ENCODE results near the gene PDS5B. TPM values are rescaled to one million over a fixed set of nuclear protein-coding genes. Genes with fewer than 3 reads are reported as not detected.

Gene PDS5B
- total RNA-seq, 2 donors from 2014 or later, result 38.8 to 43.1 TPM

DNA sequence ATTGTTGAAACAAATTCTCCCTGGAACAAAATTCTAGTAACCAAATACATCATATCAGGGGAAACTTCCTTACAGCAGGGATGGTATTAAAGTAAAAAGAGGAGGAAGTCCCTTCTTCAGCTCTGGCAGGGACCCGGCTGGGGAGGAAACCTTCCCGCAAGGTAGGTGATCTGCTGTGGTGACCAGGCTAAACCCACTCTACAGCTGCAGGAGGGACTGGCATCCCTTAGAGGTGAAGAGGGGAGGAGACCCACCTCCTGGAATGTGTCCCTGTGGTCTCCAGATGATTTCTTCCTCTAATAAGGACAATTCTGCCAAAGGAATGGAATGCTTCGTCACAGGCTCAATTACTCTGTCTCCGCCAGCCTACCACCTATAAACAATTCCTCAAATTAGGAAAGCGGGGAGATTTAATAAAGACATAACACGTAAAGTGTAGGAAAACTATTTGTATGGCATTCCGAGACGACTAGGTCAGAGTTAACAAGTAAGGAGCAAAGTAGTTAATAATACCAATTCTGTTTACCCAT, 637 bp upstream of the PDS5B start:
- intact Hi-C loops (cut with DNase I), result loop anchor here (5.0 to 10.0 kb wide), 3 partner anchors 52 to 1149 kb away; no protein-coding TSS in a partner anchor
- no peak for DNase-seq (ENCODE audit: low spot score)

DNA sequence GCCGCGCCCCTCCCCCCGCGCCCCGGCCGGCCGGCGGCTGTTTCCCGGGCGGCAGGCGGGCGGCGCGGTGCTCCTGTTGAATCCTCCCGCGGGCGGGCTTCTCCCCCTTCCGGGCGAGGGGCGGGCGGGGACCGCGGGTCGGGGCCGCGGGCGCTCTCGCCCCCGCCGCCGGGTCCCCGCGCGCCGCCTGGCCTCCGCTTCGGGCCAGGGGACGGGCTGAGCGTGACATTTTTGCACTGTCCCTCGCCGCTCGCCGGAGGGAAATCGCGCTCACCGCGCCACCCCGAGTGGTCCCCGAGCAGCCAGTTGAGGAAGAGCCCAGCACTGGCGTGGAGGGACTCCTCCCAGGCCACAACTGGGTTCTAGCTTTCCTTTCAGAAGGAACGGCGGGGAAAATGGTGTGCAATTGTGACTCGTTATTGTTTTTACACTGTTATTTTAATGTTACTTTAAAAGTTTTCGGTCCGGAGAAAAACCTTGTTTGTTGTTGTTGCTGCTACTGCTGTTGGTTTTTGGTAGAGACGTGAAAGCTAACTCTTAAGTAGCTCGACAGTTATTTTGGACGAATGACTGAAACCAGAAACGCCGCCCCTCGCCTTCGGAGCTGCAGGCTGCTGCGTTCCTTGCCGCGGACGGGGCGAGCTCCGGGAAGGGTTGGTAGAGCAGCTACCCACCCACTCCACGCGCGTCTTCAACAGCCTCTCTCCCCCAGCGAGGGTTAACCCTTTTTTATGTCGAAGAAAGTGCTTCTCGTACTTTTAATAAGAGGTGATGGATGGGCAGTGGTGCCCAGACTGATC, 959 bp downstream of the PDS5B start:
- intact Hi-C loops (cut with DNase I), result loop anchor here (5.0 to 10.0 kb wide), 3 partner anchors 50 to 1148 kb away; no protein-coding TSS in a partner anchor

DNA sequence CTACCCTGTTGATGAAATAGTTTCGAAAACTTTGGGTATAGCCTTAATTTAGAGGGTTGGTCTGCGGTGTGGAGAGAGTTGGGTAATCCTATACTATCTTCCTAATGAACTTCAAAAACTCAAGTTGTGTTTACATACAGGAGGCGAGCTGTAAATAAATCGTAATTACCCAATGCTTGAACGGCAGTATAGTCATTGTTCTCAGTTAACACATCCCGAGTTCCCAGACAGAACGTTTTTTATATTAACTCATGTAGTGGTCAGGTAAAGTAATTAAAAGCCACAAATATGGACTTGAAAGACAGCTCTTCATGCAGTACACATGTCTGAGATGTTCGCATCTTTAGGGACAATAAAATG, 1.5 kb downstream of the PDS5B start:
- no peak for DNase-seq (ENCODE audit: low spot score)
- intact Hi-C loops (cut with DNase I), result loop anchor here (5.0 to 10.0 kb wide), 3 partner anchors 50 to 1147 kb away; no protein-coding TSS in a partner anchor

More for the DNA sequence above, 959 bp downstream of the PDS5B start:
- DNase-seq (ENCODE audit: low spot score), result peak; percentile 91

DNA sequence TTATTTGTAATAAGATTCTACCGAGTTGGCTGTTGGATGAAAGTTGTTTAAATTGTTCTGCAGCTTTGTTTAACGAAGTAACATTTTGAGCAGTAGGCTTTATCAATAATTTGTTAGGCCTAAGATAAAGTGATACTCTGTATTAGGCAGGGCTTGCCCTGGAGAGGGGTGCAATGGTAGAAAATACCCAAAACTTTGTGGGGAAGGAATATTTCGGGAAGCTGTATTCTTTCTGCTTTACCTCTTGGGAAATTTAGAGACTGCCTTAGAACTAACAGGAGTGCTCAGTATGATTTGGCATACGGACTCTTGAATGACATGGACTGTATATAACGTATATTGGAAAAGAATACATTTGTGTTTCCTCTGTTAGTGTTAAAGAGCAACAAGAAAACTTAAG, 2.5 kb downstream of the PDS5B start:
- intact Hi-C loops (cut with DNase I), result loop anchor here (5.0 to 10.0 kb wide), 3 partner anchors 49 to 1146 kb away; no protein-coding TSS in a partner anchor
- DNase-seq (ENCODE audit: low spot score), result no peak

DNA sequence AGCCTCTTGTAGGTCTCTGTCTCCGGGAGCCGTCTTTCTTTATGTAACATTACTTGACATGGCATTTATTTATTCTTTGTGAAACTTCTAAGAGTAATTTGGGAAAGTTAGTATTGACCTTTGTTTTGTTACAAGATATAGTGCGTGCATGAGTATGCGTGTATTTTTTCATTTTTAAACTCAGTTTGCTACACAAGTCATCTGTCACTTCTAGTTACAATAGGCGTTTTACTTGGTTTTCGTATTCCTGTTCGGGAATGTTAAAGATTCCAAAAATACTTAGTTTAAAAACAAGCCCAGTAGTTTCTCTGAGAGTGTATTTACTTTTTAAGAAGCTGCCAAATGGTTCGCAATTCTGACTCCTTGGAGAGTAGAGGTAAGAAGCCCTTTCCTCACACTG, 3.2 kb downstream of the PDS5B start:
- intact Hi-C loops (cut with DNase I), result loop anchor here (5.0 to 10.0 kb wide), 3 partner anchors 48 to 1145 kb away; no protein-coding TSS in a partner anchor
- no peak for DNase-seq (ENCODE audit: low spot score)

DNA sequence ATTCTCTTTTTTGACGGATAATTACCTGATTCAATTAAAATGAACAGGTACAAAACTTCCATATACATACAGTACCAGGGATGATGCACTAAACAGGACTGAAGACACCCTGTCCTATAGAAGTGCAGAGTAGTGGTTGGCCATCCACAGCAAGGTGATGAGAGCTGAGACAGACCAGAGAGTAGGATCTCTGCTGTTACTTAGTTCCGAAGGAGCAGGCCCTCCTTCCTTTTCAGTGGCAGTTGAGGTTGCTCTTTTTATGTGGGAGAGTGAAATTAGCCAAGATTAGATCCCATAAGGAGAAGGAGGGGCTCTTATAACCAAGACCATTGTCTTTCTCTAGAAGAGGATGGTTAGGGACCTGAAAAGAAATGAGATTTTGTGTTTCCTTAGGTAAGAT, 4.0 kb downstream of the PDS5B start:
- DNase-seq (ENCODE audit: low spot score), result no peak
- intact Hi-C loops (cut with DNase I), result no loop called here

DNA sequence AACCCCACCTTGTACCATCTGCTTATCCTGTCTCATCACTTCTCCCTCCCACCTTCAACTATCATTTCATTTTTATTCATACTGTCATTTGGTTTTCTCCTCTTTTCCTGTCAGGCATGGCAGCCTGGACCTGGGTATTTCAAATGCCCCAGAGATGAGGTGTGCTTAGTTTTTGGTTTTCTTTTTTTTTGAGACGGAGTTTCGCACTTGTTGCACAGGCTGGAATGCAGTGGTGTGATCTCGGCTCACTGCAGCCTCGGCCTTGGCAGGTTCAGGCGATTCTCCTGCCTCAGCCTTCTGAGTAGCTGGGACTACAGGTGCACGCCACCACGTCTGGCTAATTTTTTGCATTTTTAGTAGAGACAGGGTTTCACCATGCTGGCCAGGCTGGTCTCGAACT, 5.8 kb downstream of the PDS5B start:
- intact Hi-C loops (cut with DNase I), result no loop called here
- DNase-seq (ENCODE audit: low spot score), result no peak

DNA sequence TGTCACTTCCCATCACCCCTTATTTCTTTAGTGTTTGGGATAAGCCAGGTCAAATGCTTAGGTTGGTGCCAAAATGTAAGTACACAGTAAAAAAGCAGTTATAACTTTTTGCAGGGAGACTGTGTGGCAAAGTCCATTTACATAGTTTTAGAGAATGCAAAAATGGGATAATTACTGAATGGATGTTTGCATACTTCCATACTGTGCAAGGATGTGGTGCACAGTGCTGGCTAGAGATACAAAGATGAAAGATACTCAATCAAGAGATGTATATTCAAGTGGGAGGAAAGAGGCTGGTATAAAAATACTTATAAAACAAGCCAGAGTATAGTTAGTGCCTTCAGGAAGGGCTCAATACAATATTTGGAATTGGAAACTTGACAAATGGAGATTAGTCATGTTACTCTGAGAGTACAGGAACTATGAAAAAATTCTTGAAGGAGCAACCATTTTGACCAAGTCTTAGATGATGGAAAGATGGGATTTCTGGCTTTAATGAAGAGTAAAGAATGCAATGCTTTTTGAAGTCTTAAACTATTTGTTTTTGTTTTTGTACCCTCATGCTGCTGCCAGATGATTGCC, 8.0 kb downstream of the PDS5B start:
- no peak for DNase-seq (ENCODE audit: low spot score)

DNA sequence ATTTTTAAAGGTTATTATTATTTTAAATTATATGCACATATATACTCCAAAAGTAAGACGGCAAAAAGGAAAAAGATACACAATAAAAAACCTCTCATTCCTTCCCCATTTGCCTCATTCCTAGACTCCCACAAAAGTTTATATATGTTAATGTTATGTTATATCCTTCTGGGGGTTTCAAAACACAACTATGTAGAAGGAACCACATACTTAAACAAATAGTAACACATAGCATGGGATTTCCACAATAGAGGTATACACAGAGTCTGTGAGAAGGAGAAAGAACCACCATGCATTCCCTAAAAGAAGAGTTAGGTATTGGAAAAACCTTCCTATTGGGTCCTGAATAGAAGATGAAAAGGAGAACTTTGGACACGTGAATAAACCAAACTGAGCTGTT, 9.1 kb downstream of the PDS5B start:
- intact Hi-C loops (cut with DNase I), result no loop called here
- DNase-seq (ENCODE audit: low spot score), result no peak

More for the DNA sequence above, 8.0 kb downstream of the PDS5B start:
- intact Hi-C loops (cut with DNase I), result no loop called here

DNA sequence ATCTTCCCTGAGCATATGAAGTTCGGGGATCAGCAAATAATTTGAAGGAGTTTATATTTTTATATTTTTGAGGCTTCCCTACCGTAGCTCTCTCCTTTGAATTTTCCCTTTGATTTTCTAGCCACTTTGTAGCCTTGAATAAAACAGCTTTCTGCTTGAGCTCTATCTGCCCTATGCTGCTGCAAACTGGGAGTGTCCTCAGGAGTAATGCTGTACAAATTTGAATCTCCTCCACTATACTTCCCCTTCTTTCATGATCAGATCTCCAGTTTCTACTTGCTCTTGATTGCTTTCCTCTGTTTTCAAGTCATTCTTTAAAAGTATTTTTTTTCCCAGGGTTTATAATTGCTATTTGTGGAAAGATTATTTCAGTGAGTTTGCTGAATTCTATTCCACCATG, 14.6 kb downstream of the PDS5B start:
- DNase-seq (ENCODE audit: low spot score), result no peak
- intact Hi-C loops (cut with DNase I), result no loop called here

DNA sequence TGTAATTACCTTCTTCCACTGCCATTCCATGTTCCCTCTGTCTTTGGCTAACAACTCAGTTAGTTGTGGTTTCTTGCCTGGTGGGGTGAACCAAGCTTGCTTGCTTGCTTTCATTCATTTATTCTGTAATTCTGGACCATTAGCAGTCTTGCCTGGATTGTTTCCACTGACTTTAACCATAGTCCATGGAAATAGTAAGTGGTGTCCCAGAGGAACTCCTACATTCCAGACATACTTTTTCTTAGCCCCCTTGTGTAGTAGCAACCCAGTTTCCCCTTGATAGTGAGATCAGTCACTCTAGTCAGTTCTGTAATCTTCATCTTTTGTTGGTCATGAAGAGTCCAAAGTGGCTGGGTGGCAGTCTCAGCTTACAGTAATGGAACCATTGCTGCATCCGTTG, 23.2 kb downstream of the PDS5B start:
- DNase-seq (ENCODE audit: low spot score), result no peak
- intact Hi-C loops (cut with DNase I), result loop anchor here in 1 of 2 donors (5.0 kb wide), 1 partner anchor 608 kb away; no protein-coding TSS in a partner anchor

DNA sequence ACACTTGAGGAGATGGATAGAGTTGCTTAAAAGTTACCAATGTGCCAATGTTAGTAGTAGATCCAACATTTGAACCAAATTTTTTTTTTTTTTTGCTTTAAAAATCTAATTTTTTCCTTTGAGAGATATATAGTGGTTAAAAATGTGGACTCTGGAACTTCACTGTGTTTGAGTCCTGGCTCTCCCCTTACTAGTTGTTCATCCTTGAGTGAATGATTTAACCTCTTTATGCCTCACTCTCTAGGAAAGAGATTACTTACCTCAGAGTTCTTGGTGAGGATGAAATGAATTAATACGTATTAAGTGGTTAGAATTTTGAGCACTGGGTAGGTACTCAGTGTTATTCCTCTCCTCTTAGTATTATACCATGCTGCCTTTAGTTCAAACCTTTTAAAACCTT, 24.3 kb downstream of the PDS5B start:
- intact Hi-C loops (cut with DNase I), result no loop called here
- no peak for DNase-seq (ENCODE audit: low spot score)

DNA sequence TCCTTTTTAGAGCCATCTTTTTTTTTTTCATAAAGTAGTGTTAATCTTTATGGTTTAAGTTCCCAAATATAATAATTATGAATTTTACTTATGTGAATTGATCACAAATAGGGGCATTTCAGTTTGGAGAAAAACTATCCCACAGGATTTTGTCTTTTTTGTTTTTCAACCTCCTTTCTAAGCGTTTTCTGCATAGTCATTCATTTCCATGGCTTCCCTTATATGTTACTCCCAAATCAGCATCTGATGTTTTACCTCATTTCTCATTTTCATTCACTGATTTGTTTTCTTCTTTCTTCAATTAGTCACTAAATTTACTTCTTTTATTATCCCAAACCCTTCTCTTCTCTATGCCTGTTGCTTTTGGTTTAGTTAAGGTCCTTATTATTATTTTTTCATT, 24.7 kb downstream of the PDS5B start:
- intact Hi-C loops (cut with DNase I), result no loop called here
- no peak for DNase-seq (ENCODE audit: low spot score)

DNA sequence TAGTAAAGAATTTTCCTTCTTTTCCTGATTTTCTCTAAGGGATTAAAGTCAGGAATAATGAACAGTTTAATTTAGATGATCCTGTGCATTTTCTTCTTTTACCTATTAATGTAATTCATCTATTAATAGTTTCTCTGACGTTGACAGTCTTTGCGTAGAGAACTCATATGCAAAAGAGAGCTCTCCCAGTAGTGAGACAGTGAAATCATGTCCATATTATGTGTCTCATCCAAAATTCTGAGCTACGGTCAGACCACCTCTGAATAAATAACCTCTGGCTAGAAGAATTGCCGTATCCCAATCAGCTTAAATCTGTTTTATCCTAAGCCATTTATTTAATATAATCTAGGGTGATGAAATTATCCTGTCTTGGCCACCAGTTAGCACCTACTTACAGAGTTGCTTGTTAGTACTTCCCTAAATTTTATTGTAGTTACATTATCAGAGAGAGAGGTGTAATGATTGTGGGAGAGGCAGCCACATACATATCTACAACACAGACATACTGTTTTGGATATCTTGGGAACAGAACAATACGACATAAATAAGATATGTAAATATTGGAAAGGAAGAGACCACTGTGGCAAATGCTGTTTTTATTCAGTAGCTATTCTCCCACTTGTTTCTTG, 30.7 kb downstream of the PDS5B start:
- DNase-seq (ENCODE audit: low spot score), result no peak
- intact Hi-C loops (cut with DNase I), result no loop called here

DNA sequence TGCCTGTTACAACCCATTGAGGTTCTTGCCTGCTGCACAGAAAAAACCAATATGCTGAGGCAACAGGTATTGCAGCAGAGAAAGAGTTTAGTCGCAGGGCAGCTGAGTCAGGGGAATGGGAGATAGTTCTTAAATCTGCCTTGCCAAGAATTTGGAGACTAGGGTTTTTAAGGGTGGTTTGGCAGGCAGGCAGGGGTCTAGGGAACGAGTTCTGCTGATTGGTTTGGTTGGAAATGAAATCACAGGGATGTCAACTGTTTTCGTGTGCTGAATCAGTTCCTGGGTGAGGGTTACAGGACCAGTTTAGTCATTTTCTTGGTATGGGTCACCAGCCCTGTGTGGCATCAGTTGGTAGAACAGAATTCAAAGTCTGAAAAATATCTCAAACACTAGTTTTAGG, 36.6 kb downstream of the PDS5B start:
- DNase-seq (ENCODE audit: low spot score), result no peak
- intact Hi-C loops (cut with DNase I), result no loop called here

DNA sequence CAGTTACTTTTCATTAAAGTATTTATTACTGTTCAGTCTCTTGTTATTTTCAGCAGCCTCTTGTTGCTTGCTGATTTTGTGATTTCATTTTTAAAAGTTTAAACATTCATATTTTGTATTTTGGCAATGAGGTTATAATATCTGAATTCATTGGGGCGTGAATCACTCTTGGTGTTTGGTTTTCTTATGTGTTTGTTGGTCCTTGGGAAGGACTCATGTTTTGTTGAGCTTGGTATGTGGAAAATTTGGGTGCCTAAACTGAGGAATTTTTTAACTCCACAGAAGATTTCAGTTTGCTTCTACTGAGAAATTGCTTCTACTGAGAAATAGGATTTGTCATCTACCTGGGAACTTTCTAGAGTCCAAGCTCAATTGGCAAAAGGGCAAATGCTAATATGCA, 38.2 kb downstream of the PDS5B start:
- DNase-seq (ENCODE audit: low spot score), result no peak
- intact Hi-C loops (cut with DNase I), result no loop called here

DNA sequence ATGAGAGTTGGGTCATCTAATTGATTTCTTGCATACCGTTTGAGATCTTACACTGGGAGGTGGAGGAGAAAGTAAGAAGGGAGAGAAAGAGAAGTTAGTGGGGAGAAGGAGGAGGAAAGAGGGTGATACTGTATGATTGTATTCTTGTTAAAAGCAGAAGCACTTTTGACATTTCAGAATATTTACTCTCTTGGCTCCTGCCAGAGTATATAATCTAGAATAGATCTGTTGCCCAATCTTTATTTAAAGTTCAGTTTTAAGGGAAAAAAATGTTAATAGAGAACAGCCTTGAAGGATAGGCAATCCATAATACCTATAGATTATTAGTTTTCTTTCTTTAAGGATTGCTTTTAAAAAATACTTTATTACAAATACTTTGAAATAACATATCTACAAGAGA, 41.5 kb downstream of the PDS5B start:
- intact Hi-C loops (cut with DNase I), result no loop called here
- no peak for DNase-seq (ENCODE audit: low spot score)

DNA sequence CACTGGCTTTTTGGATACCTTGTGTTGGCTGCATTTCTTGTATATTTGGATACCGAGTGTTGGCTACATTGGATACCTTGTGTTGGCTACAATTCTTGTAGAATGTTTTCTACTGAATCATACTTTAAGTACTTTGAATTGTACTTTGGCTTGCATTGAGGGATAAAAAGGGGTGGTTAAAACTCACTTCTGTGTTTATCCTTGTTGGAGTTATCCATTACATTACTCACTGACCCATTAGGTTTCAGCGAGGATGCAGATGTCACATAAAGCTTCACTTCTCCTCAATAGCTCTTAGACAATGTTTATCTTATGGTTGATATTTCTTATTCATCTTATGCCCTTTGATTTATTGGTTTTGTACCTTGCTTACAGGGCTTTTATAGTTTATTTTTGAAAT, 43.1 kb downstream of the PDS5B start:
- DNase-seq (ENCODE audit: low spot score), result no peak
- intact Hi-C loops (cut with DNase I), result no loop called here

DNA sequence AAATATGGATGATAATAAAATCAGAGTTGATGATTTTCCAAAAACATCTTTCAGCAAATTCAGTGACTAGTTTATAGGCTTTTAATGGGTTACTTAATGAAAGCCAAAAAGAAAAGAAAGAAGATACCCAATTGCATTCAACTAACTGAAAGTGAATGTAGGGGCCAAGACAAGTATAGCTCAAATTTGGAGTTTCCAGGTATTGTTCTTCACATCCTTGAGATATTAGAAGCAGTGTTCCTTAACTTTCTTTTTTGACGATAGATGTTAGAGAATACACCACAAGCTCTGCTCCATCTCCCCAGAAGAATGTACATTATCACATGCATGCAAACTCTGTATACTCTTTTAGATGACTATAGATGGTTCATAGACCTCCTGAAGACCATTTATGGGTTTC, 43.6 kb downstream of the PDS5B start:
- DNase-seq (ENCODE audit: low spot score), result no peak
- intact Hi-C loops (cut with DNase I), result loop anchor here in 1 of 2 donors (1.0 kb wide), 1 partner anchor 34 kb away; no protein-coding TSS in a partner anchor

DNA sequence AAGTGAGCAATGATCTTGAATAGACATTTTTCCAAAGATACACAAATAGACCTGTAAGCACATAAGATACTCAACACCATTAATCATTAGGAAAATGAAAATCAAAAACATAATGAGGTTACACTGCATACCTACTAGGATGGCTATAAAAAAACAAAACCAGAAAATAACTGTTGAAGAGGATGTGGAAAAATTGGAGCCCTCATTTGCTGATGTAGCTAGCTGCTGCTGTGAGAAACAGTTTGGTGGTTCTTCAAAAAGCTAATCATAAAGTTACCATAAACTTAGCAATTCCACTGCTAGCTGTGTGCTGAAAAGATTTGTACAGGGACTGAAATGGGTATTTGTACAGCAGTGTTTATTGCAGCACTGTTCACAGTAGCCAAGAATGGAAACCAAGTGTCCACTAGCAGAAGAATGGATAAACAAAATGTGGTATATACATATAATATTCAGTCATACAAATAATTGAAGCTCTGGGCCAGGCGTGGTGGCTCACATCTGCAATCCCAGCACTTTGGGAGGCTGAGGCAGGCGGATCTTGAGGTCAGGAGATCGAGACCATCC, 46.2 kb downstream of the PDS5B start:
- DNase-seq (ENCODE audit: low spot score), result no peak
- intact Hi-C loops (cut with DNase I), result no loop called here

All from posterior vena cava (tissue), 2 donors.